GM23338 (cell line): ENCODE data around the gene EFCAB9.

Source experiments
- CTCF ChIP-seq, 2 experiments: fragments of 200-600 bp in 1 of 2; sonication (generic) in 1 of 2; conservative IDR thresholded peaks; 2 replicates each; pipeline versions ENCODE4 v1.5.1 to v1.6.1; 2016 to 2017; ENCODE audit warnings: antibody characterized with exemption in 2 of 2, low read depth in 2 of 2, mild to moderate bottlenecking in 2 of 2, moderate library complexity in 1 of 2
- POLR2AphosphoS5 ChIP-seq: IDR thresholded peaks from 2 replicates; pipeline ENCODE4 v1.6.1; 2016; ENCODE audit warnings: antibody characterized with exemption, low read depth

GRCh38 chr5:172146748-172147092, 47.3 kb upstream of the EFCAB9 start:
- TF ChIP-seq POLR2AphosphoS5 (no peak), CTCF (conservative IDR thresholded peaks at IDR 0.05; ENCODE audit: low read depth in 2 of 2) (no peak)
